CD4-positive, alpha-beta T cell treated with Interleukin-17A for 4 hours (primary cell): ENCODE measurements around the gene HOXD3.

Source experiments
- DNase-seq: peaks from one replicate; pipeline ENCODE4 v3.0.0-alpha.2; 2020; ENCODE audit warnings: mixed read lengths

The HOXD3 gene

DNA sequence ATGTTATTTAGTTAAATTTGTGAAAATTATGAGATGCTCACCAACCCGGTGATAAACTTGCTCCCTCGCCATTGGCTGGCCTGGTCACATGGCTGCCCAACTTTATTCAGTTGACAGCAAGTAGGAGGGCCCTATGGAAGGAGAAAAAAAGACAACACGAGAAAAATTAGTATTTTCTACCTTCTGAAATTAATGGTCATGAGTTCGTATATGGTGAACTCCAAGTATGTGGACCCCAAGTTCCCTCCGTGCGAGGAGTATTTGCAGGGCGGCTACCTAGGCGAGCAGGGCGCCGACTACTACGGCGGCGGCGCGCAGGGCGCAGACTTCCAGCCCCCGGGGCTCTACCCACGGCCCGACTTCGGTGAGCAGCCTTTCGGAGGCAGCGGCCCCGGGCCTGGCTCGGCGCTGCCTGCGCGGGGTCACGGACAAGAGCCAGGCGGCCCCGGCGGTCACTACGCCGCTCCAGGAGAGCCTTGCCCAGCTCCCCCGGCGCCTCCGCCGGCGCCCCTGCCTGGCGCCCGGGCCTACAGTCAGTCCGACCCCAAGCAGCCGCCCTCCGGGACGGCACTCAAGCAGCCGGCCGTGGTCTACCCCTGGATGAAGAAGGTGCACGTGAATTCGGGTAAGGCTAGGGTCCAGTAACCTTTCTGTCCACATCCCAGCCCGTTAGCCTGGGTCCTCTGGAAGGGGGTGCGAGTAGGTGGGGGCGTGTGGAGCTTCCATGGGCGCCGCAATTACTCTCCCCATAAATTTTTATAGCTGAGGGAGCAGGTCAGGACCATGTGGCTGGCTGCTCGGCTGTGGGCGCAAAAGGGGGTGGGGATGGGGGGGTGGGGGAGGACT, 5.4 kb upstream of the HOXD3 start, which contains the start of gene HOXD4:
HOXD4 (plus strand) TSS at position 109 of the 846 bp plus-strand sequence; CDS start at position 193, 84 bp downstream.
- DNase-seq: no peak

GRCh38 chr2:176152350-176153181, 4.5 kb upstream of the HOXD3 start:
- no peak for DNase-seq

GRCh38 chr2:176154576-176155252, 2.4 kb upstream of the HOXD3 start:
- DNase-seq: no peak

- no peak for DNase-seq
These were observed 1.6 kb upstream of the HOXD3 start for GRCh38 chr2:176155356-176156044.

DNA sequence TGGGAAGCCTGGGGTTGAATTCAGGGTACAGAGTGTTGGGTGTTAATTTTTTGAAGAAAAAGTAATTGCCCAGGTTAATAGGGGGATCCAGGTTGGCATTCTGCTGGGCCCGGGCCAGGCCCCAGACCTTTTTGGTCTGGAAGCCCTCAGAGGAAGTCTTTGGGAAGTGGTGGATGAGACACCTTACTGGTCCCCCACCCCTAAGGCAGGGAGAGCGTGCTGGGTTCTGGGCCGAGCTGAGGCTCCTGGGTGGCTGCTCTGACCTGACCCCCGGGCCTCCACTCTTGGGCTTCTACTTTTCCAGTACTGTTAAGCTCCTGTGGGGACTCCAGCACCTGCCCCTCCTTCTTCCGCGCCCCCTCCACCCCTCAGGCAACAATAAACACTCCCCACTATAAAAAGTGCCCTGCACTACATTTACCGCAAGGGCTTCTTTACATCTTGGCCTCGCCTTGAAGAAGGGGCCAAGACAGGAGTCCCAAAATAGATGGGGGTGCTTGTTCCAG, 753 bp upstream of the HOXD3 start:
- no peak for DNase-seq

GRCh38 chr2:176157499-176158185, 535 bp downstream of the HOXD3 start:
- DNase-seq: no peak

DNA sequence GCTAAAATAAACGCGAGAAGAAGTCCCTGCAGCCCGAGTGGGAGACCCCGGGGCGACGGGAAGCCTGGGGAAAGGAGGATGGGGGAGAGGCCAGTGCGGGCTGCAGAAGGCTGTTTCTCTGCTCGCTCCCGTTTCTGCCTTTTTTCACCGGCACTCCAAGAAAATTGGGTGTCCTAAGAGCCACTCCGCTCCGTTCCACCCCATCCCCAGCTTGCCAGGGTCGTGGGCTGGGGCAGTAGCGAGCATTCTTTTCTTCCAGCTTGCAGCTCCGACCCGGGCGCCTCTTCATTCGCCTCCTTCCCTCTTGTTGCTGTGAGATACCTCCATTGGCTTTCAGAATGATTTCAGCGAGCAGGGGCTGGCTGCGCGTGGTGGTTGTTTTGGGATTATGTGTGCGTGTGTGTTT, 1.1 kb downstream of the HOXD3 start:
- no peak for DNase-seq

DNA sequence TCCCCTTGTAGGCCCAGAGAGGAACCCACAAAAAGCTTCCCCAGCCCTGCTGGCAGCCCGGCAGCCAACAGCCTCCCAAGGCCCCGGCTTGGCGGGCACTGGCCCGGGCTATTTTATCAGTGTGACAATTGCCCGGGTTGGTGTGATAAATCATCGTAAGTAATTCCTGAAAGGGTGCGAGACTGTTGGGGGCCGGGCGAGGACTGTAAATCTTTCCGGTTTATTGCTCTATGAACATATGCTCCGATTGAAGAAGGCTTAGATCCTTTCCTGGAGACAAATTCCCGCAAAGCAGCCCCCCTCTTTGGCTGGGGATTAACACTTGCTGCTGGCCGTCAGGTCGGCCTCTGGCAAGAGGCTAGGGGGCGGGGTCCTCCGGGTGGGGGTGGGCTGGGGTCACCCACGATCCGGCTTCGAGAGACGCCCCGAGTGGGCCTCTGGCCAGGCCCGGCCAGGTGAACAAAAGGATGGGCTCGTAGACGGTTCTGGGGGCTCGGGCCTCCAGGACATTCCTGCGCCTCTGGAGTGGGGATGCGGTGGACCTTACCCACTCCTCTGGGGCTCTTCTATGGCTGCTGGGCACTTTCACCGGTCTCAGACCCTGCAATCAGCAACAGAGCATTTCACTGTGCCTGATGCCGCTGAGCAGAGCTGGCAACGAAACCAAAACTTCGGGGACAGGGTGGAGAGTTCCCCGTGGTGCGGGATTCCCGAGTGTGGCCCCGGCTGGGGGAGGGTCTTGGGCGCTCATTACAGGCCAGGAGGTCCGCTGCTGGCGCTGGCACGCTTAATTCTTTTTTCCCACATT, 2.0 kb downstream of the HOXD3 start:
- DNase-seq: no peak

DNA sequence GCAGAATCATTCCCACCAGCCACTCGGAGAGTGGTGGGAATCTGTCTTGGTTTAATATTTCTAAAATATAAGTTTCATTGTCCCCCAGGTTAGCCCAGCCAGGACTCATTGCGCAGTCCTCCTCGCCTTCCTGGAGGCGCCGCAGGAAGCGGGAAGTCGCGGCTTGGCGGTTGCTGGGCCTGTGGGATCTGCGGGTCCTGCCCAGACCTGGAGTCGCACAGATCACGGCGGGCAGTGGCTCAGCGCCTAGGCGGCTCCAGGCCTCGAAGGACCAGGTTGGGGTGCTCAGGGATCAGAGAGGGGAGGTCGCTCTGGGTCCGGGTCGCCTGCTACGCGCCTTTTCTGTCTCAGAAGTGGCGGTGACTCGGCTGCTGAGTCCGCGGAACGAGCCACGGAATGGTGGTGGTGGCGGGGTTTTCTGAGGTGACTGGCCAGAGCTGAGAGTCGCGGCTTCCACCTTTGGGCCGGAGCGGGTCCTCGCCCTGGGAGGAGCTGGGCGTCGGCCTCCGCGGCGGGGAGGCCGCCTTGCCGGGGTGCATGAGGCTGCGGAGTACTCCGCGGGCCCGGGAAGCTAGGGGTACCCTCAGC, 2.6 kb downstream of the HOXD3 start:
- DNase-seq: no peak

DNA sequence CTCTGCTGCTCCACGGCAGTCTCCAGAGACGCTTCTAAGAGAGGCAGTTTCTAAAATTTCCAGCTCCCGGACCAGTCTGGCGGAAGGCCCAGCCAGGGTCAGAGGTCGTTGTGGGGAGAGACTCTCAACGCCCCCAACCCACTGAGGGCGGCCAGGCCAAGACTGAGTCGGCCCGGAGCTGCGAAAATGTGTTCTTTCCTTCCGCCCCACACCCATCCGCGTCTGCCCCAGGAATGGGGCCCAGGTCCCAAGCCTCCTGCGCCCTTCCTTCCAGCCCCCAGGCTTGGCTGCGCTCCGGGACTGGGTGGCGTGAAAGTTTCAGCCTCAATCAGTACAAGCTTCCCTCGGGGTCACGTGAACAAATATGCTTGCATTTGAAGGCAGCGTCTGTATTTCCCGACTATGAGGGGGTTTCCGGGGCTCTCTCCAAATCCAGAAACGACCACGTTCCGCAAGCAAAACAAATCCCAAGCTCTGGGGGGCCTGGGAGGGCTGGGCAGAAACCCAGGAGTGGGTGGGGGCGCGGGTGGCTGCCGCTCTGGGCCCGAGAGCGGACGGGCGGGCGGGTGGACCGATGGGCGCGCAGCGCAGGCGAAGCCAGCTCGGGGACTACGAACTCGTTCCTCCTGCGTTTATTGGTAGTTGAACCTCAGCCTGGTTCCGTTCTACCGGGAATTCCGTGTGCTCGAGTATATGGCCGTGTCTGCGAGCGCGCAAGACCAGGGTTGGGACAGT, 3.3 kb downstream of the HOXD3 start:
- DNase-seq: no peak

DNA sequence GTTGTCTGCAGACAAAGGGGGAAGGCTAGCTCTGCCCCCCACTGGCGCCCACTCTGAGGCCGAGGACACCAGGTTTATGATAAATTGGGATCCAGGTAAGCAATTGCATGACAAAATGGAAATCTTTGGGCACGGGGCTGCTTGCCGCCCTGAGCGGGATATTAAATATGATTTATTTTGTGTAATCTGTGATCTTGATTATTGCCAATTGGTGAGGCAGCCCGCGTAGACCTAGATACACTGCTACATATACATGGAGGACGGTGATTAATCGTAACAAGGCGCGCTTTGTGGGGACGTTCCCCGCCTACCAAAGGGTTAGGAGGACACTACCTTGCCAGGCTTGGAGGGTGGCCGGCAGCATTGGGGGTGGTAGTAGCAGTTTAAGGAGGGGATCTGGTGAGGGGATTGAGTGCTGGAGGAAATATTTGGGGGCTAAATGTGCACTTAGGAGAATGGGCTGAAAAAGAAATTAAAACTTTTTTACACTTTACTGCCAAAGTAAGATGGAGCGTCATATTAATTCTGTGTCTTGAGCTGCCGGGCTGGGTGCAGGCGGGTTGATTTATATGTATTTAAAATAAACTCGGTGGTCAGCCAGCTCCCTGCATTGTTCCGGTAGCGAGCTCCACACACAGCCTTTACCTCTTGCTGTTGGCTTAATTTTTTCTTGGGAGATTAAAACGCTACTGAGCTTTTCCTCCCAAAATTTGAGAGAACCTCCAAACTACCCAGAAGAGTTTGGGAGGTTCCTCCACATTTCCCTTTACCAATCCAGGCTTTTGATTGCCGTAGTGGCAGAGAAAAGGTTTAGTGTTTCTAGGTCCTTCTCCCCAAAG, 4.1 kb downstream of the HOXD3 start:
- no peak for DNase-seq

GRCh38 chr2:176161825-176162626, 4.9 kb downstream of the HOXD3 start:
- DNase-seq: no peak

- no peak for DNase-seq
These were observed 6.0 kb downstream of the HOXD3 start for GRCh38 chr2:176162911-176163671.

- DNase-seq: no peak
These were observed 6.6 kb downstream of the HOXD3 start for GRCh38 chr2:176163672-176164056.

DNA sequence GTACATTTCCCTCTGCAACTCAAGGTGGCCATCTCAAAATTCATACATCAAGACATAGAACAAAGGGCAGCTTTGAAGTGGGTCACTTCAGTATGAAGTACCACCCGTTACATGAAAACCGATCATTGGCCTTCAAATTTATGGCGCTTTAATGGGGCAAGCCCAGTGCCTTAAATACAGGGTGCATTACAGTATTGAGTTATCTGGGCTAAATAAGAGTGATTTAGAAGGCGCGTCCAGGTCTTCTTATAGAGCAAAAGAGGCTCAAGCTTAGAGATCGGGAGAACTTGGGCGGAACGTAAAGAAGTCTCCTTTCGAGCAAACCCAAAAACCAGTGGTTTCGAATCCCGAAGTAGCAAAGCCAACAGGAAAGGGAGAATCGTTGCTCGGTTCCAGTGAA, 7.1 kb downstream of the HOXD3 start:
- DNase-seq: no peak

DNA sequence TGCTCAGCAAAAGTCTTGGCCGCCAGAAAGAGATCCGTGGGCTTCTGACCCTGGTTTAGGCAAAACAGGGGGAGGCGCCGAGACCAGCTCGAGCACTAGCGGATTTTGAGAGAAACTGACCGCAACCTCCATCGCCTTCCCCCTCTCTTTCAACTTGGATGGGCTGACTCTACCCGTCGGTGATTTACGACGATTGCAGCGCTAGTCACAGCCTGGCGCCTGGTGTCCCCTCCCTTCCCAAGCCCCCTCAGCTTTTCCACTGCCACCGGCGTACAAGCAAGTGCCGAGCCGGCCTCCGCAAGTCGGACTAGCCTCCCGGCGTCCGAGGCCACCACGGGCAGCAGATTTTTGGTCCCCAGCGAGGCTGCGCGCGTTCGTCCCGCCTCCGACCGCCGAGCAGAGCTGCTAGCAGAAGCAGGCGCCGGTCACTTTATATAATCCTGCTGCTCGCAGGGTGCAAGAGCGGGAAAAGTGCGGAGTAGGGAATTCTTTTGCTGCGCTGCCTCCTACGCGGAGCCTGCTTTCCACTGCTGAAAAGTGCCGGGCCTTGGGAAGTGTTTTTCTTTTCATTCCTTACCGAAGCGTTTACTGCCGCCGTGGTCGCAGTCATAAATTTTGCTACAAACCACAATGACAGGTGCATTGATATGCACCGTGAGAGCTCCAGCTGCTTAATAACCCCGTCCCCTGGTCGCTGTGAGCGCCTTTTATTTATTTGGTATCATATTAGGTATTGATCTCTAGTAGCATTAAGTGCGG, 7.7 kb downstream of the HOXD3 start:
- no peak for DNase-seq
